ENCODE measurements around the gene ALKBH8. TPM values are rescaled to one million over a fixed set of nuclear protein-coding genes. Genes with fewer than 3 reads are reported as not detected.

Gene ALKBH8, protein sequence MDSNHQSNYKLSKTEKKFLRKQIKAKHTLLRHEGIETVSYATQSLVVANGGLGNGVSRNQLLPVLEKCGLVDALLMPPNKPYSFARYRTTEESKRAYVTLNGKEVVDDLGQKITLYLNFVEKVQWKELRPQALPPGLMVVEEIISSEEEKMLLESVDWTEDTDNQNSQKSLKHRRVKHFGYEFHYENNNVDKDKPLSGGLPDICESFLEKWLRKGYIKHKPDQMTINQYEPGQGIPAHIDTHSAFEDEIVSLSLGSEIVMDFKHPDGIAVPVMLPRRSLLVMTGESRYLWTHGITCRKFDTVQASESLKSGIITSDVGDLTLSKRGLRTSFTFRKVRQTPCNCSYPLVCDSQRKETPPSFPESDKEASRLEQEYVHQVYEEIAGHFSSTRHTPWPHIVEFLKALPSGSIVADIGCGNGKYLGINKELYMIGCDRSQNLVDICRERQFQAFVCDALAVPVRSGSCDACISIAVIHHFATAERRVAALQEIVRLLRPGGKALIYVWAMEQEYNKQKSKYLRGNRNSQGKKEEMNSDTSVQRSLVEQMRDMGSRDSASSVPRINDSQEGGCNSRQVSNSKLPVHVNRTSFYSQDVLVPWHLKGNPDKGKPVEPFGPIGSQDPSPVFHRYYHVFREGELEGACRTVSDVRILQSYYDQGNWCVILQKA
- 5.8 and 7.3 TPM in 2 replicates for total RNA-seq (2014; rRNA removed; shearing (Covaris generic))

DNA sequence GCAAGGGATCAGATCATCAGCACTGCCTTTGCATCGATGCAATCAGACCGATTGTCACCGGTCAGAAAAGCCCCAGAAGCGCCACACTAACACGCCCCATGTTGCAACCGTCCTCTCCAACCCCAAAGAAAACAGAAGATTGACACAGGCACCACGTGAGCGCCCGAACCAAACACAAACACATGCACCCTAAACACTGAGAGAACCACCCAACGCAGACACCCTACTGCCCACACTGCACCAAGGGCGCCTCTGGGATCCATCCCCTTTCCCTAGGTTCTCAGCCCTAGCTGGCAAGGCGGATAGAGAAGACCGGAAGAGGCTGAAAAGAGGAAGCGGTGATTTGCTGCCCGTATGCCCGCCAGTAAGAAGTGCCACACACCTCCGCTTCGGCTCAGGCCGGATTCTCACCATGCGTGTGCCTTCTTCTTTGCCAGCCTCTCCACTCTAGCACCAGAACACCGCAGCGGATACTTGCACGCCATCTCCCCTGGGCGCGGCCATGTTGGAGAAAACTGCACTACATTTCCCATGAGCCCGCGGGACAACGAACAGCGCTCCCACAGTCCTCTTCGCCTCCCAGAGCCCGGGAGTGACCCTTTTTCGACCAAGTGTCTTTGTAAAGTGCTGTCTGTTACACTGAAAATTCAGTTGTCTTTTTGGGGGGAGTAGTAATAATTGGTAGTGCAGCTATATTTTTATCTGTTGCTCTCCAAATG is at the start of gene ALKBH8:
Gene ALKBH8, minus strand, starts transcription at position 517 of the 719 bp plus-strand sequence. CDS start 4,842 bp downstream, outside the sequence.
- peak; percentile 44 for DNase-seq (ENCODE audit: low spot score)

DNA sequence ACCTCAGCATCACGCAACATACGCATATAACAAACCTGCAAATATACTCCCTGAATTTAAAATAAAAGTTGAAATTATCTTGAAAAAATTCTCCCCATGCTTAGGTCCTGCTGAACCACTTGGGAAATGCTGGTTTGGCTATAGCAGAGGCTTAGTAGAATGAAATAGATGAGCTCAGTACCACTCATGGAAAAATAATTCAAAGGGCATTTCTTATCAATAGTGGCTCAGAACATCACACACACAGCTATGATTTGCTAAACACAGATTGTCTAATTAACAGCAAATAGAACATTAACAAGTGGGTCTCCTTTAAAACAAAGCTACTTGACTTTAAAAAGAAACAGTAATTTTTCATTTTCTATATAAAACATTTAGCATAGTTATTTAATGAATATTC is 46.9 kb upstream of the ALKBH8 start:
- DNase-seq (ENCODE audit: low spot score) = no peak

DNA sequence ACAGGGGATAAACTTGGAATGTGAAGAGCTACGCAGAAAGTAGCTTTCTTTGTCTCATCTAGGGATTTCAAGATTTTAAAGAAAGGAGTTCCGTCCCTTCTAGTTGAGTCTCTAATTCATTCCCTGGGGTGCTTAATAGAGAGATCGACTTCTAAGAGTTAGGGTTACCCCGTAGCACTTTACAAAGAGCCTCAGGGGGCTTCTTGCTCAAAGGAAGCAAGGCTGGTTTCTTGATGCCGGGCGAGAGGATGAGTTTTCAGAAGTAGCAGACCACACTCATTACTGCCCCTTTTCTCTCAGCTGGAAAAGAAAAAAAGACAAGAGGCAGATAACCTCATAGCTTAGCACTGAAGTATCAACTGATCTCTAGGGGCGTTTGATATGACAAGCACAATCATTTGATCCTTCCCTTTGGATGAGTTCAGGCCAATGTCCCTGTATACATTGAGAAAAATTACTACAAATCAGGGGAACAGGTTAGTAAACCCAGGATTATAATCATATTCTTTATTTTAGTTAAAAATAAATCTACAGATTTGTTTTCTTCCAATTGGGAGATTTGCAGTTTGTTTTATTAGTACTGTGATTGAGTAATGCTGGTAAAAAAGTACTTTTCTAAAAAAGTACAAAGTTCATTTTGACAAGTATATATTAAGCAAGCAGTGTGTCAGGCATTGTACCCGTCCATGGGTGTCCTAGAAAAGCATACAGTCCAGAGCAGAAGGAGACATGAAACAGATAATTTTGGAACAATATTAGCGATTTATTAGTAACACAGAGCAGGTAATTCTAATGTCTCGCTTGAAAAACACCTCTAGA is 44.1 kb upstream of the ALKBH8 start:
- no peak for DNase-seq (ENCODE audit: low spot score)

DNA sequence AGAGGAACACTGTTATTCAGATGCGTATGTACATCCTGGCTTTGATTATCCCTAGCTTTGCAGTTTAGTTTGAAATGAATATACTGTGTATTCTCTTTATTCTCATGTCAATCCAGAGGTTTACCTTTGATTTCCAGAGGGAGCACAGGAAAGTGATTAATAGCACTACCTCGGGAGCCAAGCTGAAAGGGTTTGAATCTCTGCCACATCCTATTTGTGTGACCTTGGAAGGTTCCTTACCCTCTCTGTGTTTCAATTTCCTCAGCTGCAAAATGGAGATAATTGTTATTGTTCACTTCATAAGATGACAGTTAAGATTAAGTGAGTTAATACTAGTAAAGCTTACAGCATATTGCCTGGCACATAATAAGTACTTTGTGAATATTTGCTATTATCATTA is 43.3 kb upstream of the ALKBH8 start:
- DNase-seq (ENCODE audit: low spot score) = no peak

DNA sequence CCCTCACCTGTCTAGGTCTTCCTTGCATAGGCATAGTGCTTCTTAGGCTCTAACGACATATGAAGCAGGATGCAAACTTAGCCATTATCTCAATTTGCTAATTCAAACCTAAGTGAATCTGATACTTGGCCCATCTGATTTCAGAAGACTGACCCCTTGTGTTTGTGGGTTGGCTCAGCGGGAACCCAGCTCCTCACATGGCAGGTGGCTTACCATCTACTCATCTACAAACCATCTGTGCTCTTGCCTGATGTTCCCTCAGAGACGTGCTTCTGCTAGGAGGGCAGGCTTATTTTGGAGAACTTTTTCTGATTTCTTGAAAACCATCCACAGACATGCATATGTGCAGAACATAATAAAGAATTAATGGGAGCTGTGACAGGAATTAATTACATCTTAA is 40.6 kb upstream of the ALKBH8 start:
- DNase-seq (ENCODE audit: low spot score) = no peak

DNA sequence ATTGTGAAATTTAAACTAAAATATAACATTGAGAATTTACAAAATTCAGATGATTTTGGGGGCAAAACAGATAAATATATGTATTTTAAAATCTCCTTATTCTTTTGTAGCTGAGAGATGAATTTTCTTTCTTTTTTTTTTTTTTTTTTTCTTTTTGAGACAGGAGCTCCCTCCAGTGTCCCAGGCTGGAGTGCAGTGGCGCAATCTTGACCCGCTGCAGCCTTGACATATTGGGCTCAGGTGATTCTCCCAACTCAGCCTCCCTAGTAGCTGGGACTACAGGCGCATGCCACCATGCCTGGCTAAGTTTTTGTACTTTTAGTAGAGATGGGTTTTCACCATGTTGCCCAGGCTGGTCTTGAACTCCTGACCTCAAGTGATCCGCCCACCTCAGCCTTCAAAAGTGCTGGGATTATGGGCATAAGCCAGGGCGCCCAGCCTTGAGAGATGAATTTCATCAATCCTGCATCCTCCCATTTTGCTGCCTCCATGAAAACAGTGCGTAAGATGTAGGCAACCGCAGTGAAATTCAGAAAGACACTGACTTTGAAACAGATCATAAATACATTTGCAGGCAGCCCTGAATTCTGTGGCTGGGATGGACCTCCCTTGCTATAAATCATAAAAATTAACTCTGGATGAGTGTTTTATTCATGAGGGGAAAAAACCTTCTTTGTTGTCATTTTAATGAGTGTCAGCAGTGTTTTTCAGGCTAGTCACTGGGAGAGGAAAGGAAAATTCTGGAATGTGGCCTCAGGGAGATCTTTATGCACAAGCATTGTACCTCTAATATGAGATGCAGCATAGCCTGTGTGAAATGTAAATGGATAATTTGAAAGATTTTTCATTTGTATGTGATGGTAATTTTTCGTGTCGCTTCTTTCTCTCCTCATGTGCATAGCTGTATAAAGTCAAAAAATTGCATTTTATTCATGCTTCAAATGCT is 39.8 kb upstream of the ALKBH8 start:
- no peak for DNase-seq (ENCODE audit: low spot score)

DNA sequence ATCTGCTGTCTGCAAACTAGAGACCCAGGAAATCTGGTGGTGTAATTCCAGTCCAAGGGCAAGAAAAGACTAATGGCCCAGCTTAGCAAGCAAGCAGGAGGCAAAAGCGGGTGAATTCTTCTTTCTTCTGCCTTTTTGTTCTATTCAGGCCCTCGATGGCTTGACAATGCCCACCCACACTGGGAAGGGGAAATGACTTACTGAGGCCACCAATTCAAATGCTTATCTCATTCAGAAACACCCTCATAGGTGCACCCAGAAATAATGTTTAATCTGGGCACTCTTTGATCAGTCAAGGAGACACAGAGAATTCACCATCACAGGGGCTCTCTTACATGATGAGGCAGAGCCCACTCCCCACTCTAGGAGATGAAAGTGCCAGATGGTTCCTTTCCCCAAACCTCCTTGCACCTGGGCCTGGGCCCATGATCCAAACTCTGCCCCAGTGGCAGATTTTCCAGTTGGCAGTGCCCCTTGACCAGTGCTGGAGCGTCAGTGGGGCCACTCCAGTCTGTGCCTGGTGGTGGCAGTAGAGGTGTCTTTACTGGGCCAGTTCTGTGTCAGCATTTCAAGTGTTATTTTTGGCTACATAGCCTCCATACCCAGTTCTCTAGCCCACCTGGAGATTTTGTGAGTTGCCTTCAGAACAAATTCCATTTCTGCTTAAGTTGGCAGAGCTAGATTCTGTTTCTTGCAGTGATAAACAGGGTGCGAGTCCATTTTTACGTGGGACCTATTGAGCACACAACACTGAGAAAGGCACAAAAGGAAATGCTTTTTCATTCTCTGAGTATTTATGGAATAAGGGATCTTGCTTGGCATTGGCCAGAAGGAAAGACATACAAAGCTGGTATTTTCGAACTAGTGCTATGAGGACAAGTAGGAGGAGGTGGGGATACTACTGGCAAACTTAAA is 32.9 kb upstream of the ALKBH8 start:
- peak; percentile 10 for DNase-seq (ENCODE audit: low spot score)

DNA sequence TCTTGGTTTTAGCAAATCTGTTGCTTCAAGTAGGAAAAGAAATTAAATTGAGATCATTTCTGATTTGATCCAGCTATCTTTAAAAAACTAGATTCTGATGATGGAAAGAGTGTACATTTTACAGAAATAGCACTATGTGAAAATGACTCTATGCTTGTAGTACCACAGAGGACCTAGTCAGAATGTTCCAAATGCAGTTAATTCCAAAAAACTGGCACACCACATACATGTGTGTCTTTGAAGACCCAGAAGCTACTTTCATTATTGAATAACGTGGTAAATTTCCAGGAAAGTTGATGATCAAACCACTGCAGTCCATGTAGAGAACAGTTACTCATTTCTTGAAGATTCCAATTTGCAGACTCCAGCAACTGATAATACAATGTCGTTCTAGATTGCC is 29.2 kb upstream of the ALKBH8 start:
- DNase-seq (ENCODE audit: low spot score) = no peak

DNA sequence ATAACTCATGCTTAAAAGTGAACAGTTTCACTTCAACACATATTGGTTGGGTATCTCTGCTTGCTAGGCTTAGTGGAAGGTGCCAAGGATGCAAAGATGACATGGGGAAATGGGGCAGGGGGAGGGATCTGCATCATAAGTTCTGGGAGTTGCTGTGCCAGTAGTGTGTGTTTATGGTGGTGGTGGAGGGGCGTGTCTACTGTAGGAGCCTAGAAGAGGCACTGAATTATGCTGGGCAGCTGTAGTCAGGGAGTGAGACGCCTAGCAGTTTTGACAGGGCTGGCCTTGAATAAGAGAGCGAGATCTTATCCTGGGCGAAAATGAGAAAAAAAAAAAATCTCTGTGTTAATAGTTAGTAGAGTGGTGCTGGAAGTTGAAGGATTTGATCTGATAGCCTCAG is 28.4 kb upstream of the ALKBH8 start:
- DNase-seq (ENCODE audit: low spot score) = no peak

DNA sequence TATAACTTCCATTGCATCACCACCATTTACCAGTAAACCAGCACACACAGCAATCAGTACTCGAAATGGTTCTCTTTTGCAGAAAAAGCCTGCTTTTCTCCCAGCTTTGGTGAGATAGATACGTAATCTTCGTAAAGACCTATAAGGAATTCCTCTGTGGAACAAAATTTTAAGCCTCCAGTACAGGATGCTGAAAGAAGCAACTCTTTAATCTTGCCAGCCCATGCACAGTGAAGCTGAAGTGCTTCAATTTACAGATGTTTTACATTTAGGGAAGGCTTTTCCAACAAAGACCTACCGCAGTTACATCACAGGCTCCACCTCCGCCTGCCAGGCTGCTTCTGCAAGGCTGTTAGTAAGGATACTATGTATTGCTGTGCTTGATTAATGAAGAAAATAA is 27.3 kb upstream of the ALKBH8 start:
- DNase-seq (ENCODE audit: low spot score) = no peak

DNA sequence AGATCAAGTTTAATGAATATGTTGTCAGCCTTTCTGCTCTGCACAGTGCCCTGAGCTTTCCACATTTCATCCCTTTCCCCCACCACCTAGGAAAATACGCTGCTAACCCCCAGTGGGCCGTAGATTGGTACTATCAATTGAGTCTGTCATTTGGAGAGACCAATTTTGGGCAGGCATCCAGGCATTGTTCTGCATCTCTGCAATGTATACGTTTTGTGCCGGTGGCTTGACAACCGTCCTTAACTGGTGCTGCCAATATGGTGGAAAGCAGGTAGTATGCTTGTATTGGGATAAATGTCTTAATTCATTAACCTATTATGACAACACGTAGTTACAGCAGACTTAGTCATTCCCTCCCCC is 26.7 kb upstream of the ALKBH8 start:
- DNase-seq (ENCODE audit: low spot score) = no peak

DNA sequence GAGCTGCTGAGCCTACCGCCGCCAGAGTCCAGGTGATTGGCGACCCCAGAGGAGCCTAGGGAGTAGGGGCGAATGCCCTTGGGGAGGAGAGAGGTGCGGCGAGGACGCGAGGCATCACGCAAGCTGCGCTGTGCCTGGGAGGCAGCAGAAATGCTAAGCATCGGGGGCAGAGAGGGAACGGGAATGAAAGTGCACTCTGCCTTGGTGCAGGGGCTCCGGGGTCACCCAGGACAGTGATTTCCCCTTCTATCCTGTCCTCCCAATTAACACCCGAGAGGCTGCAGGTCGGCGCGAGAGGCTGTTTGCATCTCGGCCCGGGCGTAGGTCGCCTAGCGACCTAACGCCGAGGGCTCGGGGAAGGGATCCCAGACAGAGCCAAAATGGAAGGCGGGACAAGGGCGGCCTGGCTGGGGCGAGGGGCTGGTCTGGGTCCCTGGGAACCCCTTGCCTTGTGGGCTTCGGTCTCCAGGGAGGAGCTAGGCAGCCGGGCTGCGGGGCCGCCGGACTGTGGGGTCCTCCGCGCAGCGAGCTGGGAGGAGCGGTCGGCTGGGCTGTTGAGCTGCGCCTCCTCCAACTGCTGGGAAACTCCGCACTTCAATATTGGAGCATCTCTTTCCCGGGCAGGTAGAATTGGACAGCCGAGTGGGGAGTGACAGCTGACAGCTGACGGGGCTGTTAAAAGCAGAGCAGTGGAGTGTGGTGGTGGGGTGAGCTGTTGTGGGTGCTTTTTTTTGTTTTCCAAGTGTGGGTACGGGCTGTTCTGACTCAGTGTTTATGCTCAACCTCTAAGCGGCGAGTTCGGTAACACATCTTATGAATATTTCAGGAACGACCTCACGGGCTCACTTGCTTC is 26.1 kb upstream of the ALKBH8 start:
- no peak for DNase-seq (ENCODE audit: low spot score)

DNA sequence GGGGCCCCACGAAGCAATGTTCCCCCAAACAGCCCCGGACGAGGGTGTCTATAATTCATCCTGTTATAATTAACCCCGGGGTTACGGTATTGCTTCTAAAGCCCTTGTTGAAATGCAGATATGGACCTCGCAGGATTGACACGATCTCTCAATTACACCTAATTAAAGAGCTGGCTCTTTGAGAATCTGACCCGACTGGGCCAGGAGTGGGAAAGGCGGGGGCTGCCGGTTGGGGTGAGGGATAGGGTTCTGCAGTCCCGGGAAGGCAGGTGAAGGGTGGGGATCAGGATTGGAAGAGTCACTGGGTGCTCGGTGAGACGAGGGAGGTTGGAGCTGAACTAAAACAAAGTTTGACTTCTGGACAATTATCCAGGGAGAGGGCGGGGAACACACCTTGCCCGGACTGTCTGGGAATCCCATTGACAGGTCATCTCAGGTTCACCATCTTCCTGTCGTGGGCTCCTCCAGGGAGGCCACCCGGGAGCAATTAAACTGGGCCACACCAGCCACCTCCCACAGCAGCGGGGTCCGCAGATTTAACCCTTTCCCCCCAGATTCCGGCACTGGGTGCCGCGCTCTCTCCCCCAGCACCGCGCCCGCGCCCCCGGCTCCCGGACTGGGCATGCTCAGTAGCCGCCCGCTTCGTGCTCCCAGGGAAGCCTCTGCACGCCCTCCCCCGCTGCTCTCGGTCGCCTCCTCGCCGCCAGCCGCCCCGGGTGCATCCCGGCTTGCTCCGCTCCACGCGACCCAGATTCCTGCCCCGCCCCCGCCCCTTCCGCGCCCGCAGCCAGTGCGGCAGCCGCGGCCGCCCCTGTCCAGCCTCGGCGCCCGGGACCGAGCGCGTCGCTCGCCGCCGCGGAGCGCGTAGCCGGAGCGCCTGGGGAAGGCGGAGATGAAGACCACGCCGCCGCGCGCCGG is 25.2 kb upstream of the ALKBH8 start, which contains the start of gene ELMOD1:
Gene ELMOD1, plus strand, starts transcription at position 688 of the 918 bp plus-strand sequence. CDS start 27,043 bp downstream, outside the sequence.
- DNase-seq (ENCODE audit: low spot score) = peak; percentile 3

DNA sequence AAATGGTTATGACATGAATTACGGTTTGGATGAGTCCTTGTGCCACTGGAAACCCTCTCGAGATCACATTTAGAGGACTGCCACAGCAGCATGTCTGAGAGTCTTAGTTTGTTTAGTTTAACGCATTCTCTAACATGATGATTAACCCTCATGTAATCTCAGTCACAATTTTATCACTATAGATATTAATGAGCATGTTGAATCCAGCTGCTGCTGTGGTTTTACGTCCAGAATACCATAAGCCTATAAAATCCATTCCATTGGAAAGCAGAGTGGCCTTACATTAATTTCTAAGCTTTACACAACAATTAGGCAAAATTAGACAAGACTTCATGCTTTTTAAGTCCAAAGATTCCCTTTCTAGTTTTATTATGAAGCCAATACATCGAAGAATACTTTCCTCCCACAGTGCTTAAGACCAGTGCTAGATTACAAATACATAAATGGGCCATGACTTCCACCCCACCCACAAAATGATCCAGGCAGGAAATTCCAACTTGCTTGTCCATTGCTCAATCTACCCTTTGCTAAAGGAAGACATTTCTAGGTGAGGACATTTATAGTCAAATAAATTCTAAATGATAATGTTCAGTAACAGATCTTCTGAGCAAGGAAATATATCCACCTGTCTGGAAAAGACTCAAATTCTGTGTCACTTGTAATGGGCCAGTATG is 21.9 kb upstream of the ALKBH8 start:
- no peak for DNase-seq (ENCODE audit: low spot score)

DNA sequence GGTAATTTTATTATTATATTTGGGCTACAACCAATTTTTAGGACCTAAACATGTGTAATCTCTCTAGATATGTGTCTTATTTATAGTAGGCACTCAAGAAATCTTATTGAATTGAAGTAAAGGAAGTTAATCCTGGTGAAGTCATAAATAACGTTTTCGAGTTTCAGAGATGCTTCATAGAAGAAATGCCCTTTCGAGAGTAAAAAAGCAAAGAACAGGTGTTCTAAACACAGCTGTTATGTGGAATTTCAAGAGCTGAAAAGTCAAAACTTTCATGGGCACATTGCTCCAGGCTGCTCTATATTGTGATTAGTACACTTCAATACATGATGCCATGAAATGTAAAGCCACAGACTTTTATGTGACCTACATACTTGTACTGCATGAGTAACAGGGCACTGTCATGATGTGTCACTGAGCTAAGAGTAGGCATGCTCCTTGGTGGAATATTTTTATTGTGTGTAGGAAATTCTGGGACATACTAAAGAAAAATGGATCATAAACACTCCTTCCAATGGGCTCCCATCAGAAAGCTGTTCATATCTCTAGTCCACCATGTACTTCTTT is 18.2 kb upstream of the ALKBH8 start:
- no peak for DNase-seq (ENCODE audit: low spot score)

DNA sequence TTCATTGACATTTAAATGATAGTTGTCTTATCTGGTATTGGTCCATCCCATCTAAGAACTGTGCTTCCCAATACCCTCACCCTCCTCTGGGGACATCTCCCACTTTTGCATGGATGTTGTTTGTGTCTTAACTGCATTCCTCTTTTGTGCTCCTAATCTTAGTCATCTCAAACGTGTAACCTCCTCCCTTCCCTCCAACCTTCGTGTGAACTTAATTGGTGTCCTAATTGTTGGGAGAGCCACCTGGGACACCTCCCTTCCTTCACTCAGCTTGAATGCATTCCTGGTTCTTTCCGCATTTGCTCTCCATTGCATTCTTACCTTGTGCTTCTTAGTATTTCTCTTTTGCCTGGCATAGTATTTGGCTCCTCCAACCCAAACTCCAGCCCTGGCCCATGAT is 15.6 kb upstream of the ALKBH8 start:
- DNase-seq (ENCODE audit: low spot score) = no peak

Data from A172 (cell line).